ENCODE measurements around the gene ZKSCAN1.
"Not testable (repeated sequence)": the region's sequence is repeated elsewhere in the genome, so short reads cannot be mapped to it uniquely, and the experiment has no call there.

- not testable (repeated sequence) for TF ChIP-seq POLR2A (IDR thresholded peaks at IDR 0.05)
- TF ChIP-seq, protein P1, sequence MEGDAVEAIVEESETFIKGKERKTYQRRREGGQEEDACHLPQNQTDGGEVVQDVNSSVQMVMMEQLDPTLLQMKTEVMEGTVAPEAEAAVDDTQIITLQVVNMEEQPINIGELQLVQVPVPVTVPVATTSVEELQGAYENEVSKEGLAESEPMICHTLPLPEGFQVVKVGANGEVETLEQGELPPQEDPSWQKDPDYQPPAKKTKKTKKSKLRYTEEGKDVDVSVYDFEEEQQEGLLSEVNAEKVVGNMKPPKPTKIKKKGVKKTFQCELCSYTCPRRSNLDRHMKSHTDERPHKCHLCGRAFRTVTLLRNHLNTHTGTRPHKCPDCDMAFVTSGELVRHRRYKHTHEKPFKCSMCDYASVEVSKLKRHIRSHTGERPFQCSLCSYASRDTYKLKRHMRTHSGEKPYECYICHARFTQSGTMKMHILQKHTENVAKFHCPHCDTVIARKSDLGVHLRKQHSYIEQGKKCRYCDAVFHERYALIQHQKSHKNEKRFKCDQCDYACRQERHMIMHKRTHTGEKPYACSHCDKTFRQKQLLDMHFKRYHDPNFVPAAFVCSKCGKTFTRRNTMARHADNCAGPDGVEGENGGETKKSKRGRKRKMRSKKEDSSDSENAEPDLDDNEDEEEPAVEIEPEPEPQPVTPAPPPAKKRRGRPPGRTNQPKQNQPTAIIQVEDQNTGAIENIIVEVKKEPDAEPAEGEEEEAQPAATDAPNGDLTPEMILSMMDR (IDR thresholded peaks at IDR 0.05): not testable (repeated sequence)
Measured at GRCh38 chr7:99991543-99991942, 23.9 kb upstream of the ZKSCAN1 start.

All from breast epithelium (tissue), 3 donors.